Measurements from ENCODE around the gene COA6. TPM values are rescaled to one million over a fixed set of nuclear protein-coding genes. Genes with fewer than 3 reads are reported as not detected.

The COA6 gene
- total RNA-seq, 1 donor from 2014 or later = 31.4 TPM

DNA sequence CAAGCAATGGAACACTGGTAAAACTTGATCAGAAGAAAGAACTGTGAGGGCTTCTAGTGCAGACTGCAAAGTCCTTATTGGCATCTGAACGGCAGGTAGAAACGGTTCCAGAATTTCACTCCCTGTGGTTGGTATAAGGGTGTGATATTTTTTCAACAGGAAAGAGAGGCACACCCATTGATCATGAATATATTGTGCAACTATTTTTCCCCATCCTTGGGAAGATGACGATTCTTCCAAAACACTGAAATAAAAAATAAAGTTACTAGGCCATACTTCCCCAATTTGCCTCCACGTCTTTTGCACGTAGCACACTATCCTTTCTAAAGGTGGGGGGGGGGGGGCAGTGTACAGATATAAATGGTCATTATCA is 56.2 kb downstream of the COA6 start:
- DNase-seq (ENCODE audit: low spot score, unreplicated experiment) = no peak
- Mint-ChIP-seq H3K4me1 (ENCODE audit: low read depth) (no peaks in the 10 kb centered on the region), H3K36me3 (ENCODE audit: insufficient read depth) (peaks cover 14% of the 10 kb centered on the region), H3K4me3 (ENCODE audit: low read depth) (no peak overlapping the region), H3K9me3 (ENCODE audit: low read depth) (no peaks in the 10 kb centered on the region), H3K27me3 (no peaks in the 10 kb centered on the region), H3K27ac (no peak overlapping the region)
- TF ChIP-seq, protein P1, sequence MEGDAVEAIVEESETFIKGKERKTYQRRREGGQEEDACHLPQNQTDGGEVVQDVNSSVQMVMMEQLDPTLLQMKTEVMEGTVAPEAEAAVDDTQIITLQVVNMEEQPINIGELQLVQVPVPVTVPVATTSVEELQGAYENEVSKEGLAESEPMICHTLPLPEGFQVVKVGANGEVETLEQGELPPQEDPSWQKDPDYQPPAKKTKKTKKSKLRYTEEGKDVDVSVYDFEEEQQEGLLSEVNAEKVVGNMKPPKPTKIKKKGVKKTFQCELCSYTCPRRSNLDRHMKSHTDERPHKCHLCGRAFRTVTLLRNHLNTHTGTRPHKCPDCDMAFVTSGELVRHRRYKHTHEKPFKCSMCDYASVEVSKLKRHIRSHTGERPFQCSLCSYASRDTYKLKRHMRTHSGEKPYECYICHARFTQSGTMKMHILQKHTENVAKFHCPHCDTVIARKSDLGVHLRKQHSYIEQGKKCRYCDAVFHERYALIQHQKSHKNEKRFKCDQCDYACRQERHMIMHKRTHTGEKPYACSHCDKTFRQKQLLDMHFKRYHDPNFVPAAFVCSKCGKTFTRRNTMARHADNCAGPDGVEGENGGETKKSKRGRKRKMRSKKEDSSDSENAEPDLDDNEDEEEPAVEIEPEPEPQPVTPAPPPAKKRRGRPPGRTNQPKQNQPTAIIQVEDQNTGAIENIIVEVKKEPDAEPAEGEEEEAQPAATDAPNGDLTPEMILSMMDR (IDR thresholded peaks at IDR 0.05; ENCODE audit: unreplicated experiment) = no peak

DNA sequence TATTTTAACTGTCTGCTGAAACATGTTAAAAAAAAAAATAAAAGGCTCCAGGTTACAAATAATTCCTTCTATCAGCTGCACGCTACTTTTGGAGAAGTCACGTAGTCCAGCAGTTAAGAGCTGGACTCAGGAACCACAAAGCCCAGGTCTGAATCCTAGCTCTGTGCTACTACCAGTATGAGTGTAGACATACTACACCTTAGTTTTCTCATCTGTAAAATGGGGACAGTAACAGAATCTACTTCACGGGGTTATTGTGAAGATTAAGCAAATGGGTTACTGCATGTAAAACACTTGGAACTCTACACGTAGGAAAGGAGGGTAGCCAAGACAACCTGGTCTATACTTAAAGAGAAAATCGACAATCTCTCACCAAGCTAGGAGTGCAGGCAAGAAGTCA is 57.4 kb downstream of the COA6 start:
- no peaks in the 10 kb centered on the region for H3K4me1 Mint-ChIP-seq (ENCODE audit: low read depth)
- H3K36me3 Mint-ChIP-seq (ENCODE audit: insufficient read depth) = peaks cover 14% of the 10 kb centered on the region
- TF ChIP-seq, protein P1 (IDR thresholded peaks at IDR 0.05; ENCODE audit: unreplicated experiment) = no peak
- DNase-seq (ENCODE audit: low spot score, unreplicated experiment) = no peak
- H3K4me3 Mint-ChIP-seq (ENCODE audit: low read depth) = no peak overlapping the region
- H3K27ac Mint-ChIP-seq = no peak overlapping the region
- no peaks in the 10 kb centered on the region for H3K27me3 Mint-ChIP-seq
- no peaks in the 10 kb centered on the region for H3K9me3 Mint-ChIP-seq (ENCODE audit: low read depth)

DNA sequence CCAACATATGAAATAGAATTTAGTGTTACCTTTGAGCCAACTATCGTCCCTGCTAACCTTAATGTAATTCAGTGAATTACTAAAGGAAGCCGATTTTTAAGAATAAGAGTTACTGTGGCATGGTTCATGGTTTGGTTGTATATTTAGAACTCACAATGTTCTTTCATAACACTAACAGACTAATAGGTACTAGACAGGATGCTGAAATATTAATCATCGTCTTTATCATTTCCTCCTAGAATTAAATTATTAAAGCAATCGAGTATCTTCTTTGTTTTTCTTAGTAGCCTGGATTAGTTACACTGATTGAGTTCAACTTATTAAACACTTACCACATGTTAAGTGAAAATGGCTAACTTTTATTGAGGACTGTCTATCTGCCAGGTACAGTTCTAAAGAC is 58.0 kb downstream of the COA6 start:
- Mint-ChIP-seq H3K27ac (no peak overlapping the region), H3K4me3 (ENCODE audit: low read depth) (no peak overlapping the region), H3K4me1 (ENCODE audit: low read depth) (no peaks in the 10 kb centered on the region), H3K36me3 (ENCODE audit: insufficient read depth) (peaks cover 14% of the 10 kb centered on the region), H3K27me3 (no peaks in the 10 kb centered on the region), H3K9me3 (ENCODE audit: low read depth) (no peaks in the 10 kb centered on the region)
- no peak for DNase-seq (ENCODE audit: low spot score, unreplicated experiment)
- TF ChIP-seq, protein P1 (IDR thresholded peaks at IDR 0.05; ENCODE audit: unreplicated experiment) = no peak

DNA sequence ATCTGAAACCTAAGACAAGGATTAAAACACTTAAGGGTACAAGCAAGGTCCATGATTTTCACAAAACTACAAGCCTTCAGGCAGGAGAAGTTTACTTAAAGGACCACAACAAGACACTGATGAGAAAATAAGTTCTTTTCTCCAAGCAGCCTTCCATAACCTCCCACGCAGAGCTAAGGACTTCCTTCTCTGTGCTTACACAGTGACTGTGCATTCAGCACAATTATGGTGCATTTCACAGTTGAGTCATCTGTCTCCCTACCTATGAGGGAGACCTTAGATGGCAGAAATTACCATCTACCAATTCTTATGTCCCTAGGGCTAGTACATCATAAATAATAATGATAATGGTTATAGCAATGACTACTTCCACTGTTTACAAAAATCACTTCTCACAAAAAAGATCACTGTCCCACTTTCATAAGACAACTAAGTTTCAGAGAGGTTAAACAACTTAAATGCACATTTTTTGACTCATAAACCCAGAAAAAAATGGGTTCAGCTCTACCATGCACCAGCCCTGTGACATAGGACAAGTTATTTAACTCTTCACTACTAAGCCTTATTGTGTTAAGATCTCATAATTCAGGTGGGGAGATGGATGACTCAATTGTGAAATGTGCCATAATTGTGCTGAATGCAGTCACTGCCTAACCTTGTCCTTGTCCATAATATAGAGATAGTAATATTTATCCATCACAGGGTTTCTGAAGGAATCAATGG is 60.5 kb downstream of the COA6 start:
- Mint-ChIP-seq H3K27ac (no peak overlapping the region), H3K4me3 (ENCODE audit: low read depth) (no peak overlapping the region), H3K9me3 (ENCODE audit: low read depth) (no peaks in the 10 kb centered on the region), H3K27me3 (no peaks in the 10 kb centered on the region), H3K4me1 (ENCODE audit: low read depth) (no peaks in the 10 kb centered on the region), H3K36me3 (ENCODE audit: insufficient read depth) (peaks cover 18% of the 10 kb centered on the region)
- TF ChIP-seq, protein P1 (IDR thresholded peaks at IDR 0.05; ENCODE audit: unreplicated experiment) = no peak
- DNase-seq (ENCODE audit: low spot score, unreplicated experiment) = no peak

Other genes starting within 250 kb of the COA6 start
- 60.4 and 65.9 TPM in 2 replicates for gene TARBP1, start 105.7 kb downstream of the COA6 start, total RNA-seq
- gene IRF2BP2, start 236.7 kb downstream of the COA6 start, total RNA-seq = 193 and 214 TPM in 2 replicates